Neuronal stem cell (in vitro differentiated cells): ENCODE results near the gene TC2N.

Experiments
- DNase-seq: peaks from one replicate; pipeline ENCODE4 v3.0.0-alpha.2; 2013; ENCODE audit warnings: low spot score
- H2AFZ ChIP-seq: one replicate; pipeline ENCODE4 v1.6.1; 2013; ENCODE audit warnings: mild to moderate bottlenecking, low read length, inconsistent platforms
- H2AK5ac ChIP-seq: 2 replicates; pipeline ENCODE4 v1.6.1; 2013; ENCODE audit warnings: low read depth, mild to moderate bottlenecking, inconsistent platforms, low read length, moderate library complexity, mixed read lengths
- H2BK120ac ChIP-seq: 2 replicates; pipeline ENCODE4 v1.6.1; 2013; ENCODE audit warnings: low read depth, mild to moderate bottlenecking, inconsistent platforms, low read length, moderate library complexity, mixed read lengths
- H2BK12ac ChIP-seq: one replicate; pipeline ENCODE4 v1.6.1; 2013; ENCODE audit warnings: low read length, inconsistent platforms
- H2BK15ac ChIP-seq: 2 replicates; pipeline ENCODE4 v1.6.1; 2013; ENCODE audit warnings: mild to moderate bottlenecking, low read length, inconsistent platforms, mixed read lengths
- H2BK5ac ChIP-seq: one replicate; pipeline ENCODE4 v1.6.1; 2013; ENCODE audit warnings: inconsistent platforms, mild to moderate bottlenecking, low read length, moderate library complexity
- H3K14ac ChIP-seq: one replicate; pipeline ENCODE4 v1.6.1; 2013; ENCODE audit warnings: low read length, inconsistent platforms
- H3K18ac ChIP-seq: 2 replicates; pipeline ENCODE4 v1.6.1; 2013; ENCODE audit warnings: low read length, inconsistent platforms
- H3K23ac ChIP-seq: 2 replicates; pipeline ENCODE4 v1.6.1; 2013; ENCODE audit warnings: low read depth, mild to moderate bottlenecking, mixed read lengths, low read length, inconsistent platforms; ENCODE audit not compliant: poor library complexity
- H3K27ac ChIP-seq: replicated peaks from 3 replicates; pipeline ENCODE4 v1.5.1; 2013; ENCODE audit warnings: low read length, inconsistent platforms
- H3K27me3 ChIP-seq, 3 experiments: 2 replicates each; pipeline ENCODE4 v1.6.1; 2013; ENCODE audit warnings: low read length in 3 of 3, mild to moderate bottlenecking in 2 of 3, inconsistent platforms in 1 of 3, low read depth in 1 of 3, mixed read lengths in 1 of 3, moderate library complexity in 1 of 3; ENCODE audit not compliant: control insufficient read depth in 3 of 3, insufficient read depth in 3 of 3
- H3K36me3 ChIP-seq, 2 donors: replicated peaks in 1 of 2; 2 replicates each; pipeline ENCODE4 v1.6.1; 2013; ENCODE audit warnings: low read length in 2 of 2; ENCODE audit not compliant: control insufficient read depth in 2 of 2, insufficient read depth in 2 of 2
- H3K4ac ChIP-seq: 2 replicates; pipeline ENCODE4 v1.6.1; 2013; ENCODE audit warnings: inconsistent platforms, mild to moderate bottlenecking, low read length, moderate library complexity
- H3K4me1 ChIP-seq, 2 donors: 1 replicate in 1 of 2; 2 replicates in 1 of 2; pipeline ENCODE4 v1.6.1; 2013; ENCODE audit warnings: low read length in 2 of 2, low read depth in 1 of 2; ENCODE audit not compliant: control insufficient read depth in 2 of 2, insufficient read depth in 1 of 2
- H3K4me2 ChIP-seq: one replicate; pipeline ENCODE4 v1.6.1; 2013; ENCODE audit warnings: mild to moderate bottlenecking, low read length, inconsistent platforms; ENCODE audit not compliant: insufficient read depth, poor library complexity, severe bottlenecking
- H3K4me3 ChIP-seq, 2 donors: 2 replicates each; pipeline ENCODE4 v1.5.1; 2013; ENCODE audit warnings: low read length in 2 of 2, mild to moderate bottlenecking in 2 of 2, inconsistent platforms in 1 of 2, moderate library complexity in 1 of 2
- H3K79me1 ChIP-seq: one replicate; pipeline ENCODE4 v1.6.1; 2013; ENCODE audit warnings: low read depth, mild to moderate bottlenecking, inconsistent platforms, low read length, moderate library complexity
- H3K9ac ChIP-seq: one replicate; pipeline ENCODE4 v1.6.1; 2013; ENCODE audit warnings: mild to moderate bottlenecking, low read depth, low read length, inconsistent platforms; ENCODE audit not compliant: poor library complexity
- H3K9me3 ChIP-seq, 2 donors: replicated peaks in 1 of 2; 2 replicates each; pipeline versions ENCODE3 to v1.6.1; 2013; ENCODE audit warnings: low read length in 2 of 2, mild to moderate bottlenecking in 2 of 2, inconsistent platforms in 1 of 2, low read depth in 1 of 2, mixed read lengths in 1 of 2, moderate library complexity in 1 of 2; ENCODE audit not compliant: control insufficient read depth in 2 of 2, insufficient read depth in 1 of 2
- H4K8ac ChIP-seq: one replicate; pipeline ENCODE4 v1.6.1; 2013; ENCODE audit warnings: low read depth, mild to moderate bottlenecking, inconsistent platforms, low read length, moderate library complexity
- H4K91ac ChIP-seq: one replicate; pipeline ENCODE4 v1.6.1; 2013; ENCODE audit warnings: low read length, low read depth, mild to moderate bottlenecking, inconsistent platforms; ENCODE audit not compliant: poor library complexity
- WGBS, 2 donors: extraction: QIAGEN DNeasy Blood & Tissue Kit; methylation state at CpG; one replicate each; pipeline ENCODE4 v1.1.7; 2013; ENCODE audit warnings: missing lambda C conversion rate in 2 of 2, mixed read lengths in 1 of 2; ENCODE audit not compliant: insufficient read length in 2 of 2, insufficient replicate concordance in 1 of 2; ENCODE audit errors: extremely low coverage in 2 of 2; 5-methylcytosine and 5-hydroxymethylcytosine counted together

TC2N gene

DNA sequence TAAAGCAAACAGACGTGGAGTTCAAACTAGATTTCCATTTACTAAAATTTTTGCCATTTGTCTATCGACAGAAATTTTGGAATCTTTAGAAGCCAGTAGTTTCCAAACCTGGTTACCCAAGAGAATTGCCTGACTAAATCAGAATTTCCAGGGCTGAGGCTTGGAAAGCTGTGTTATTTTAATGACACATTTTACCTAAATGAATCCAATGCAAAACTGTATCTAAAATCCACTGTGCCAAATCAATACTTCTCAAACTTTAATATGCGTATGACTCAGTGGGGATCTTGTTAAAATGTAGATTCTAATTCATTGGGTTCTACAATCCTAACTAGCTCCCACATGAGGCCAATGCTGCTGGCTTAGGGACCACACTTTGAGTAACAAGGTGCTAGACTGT lies 35.0 kb upstream of the TC2N start:
- Histone ChIP-seq H3K23ac (no peak overlapping the region), H3K4ac (no peak overlapping the region), H2BK5ac (no peak overlapping the region)

DNA sequence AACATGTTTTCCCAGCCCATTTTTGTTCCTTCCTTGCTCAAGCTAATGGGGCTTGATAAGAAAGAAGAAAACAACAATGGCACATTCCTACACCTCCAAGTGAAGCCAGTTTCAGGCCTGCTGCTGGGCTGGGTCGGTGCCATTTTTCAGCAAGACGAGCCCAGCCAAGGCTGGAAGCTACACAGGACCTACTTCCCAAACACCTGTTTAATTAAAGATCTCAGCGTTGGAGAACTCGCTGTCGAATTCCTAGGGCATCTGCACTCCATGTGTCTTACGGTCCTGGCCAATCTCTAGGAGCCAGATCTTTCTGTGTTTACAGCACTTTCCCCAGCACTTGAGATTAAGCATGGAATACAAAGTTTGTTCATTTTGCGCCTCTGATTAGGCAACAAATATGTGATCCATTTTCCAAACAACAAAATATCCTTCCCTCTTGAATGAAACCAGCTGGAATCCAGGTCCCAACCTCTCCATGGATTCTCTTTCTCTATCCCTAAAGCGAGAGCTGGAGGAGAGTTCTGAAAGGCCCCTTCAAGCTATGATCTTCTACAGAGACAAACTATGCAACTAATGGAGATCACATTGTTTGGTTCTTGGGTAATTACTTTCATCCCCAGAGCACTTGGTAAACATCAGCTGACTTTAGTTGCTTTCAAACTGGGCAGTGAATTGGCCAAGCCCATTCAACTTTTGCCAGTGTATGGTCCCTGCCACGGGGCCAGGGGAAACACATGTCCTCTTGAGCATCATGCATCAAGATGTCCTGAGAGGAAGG lies 34.3 kb upstream of the TC2N start:
- Histone ChIP-seq H2AK5ac (no peak overlapping the region), H3K27me3 (peaks cover 0 to 5% (median 0%) of the 10 kb centered on the region in 3 experiments), H2BK5ac (no peak overlapping the region), H3K27ac (no peak overlapping the region), H3K18ac (no peak overlapping the region), H3K4me1 (peaks cover 2 to 6% of the 10 kb centered on the region in 2 donors), H4K8ac (no peak overlapping the region), H3K9ac (no peak overlapping the region), H3K9me3 (peaks cover 0 to 2% of the 10 kb centered on the region in 2 donors), H2BK12ac (no peak overlapping the region), H2AFZ (no peak overlapping the region), H3K4me3 (no peak overlapping the region), H3K4ac (no peak overlapping the region), H3K14ac (no peak overlapping the region), H4K91ac (no peak overlapping the region), H3K36me3 (no peaks in the 10 kb centered on the region), H3K23ac (no peak overlapping the region), H2BK120ac (no peak overlapping the region), H3K4me2 (no peak overlapping the region), H2BK15ac (no peak overlapping the region), H3K79me1 (no peaks in the 10 kb centered on the region)
- no peak for DNase-seq
- WGBS, 2 donors = no CpG with 5 or more reads among the region's 9 CpGs

More for the DNA sequence above, 35.0 kb upstream of the TC2N start:
- Histone ChIP-seq H2BK120ac (no peak overlapping the region), H3K4me1 (peaks cover 1 to 3% of the 10 kb centered on the region in 2 donors), H2AK5ac (no peak overlapping the region), H4K91ac (no peak overlapping the region), H3K79me1 (no peaks in the 10 kb centered on the region), H3K4me3 (no peak overlapping the region), H3K18ac (no peak overlapping the region), H3K4me2 (no peak overlapping the region), H3K27ac (no peak overlapping the region), H3K27me3 (peaks cover 0 to 5% (median 0%) of the 10 kb centered on the region in 3 experiments), H2BK15ac (no peak overlapping the region), H2BK12ac (no peak overlapping the region), H2AFZ (no peak overlapping the region), H3K36me3 (no peaks in the 10 kb centered on the region), H3K9me3 (peaks cover 0 to 2% of the 10 kb centered on the region in 2 donors), H3K9ac (no peak overlapping the region), H4K8ac (no peak overlapping the region), H3K14ac (no peak overlapping the region)
- no CpG with 5 or more reads among the region's 3 CpGs for WGBS, 2 donors
- DNase-seq = no peak

DNA sequence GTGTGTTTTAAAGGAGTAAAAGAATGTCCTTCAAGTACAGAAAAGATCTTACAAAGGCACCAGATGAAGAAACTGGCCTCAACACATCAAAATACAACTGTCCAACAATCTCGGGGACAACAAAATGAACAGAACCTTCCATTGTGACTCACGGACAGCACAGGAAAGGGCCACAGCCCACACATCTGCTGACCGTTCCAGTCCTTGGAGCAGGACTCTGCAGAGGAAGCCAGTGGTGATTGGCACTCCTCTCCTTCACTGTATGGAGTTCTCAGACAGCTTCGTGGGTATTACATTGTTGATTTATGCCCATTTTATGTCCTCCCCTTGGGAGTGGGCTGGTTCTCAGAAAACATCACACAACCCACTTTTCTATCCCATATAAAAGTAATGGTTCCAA lies 32.5 kb upstream of the TC2N start:
- no CpG with 5 or more reads among the region's 4 CpGs for WGBS, 2 donors

DNA sequence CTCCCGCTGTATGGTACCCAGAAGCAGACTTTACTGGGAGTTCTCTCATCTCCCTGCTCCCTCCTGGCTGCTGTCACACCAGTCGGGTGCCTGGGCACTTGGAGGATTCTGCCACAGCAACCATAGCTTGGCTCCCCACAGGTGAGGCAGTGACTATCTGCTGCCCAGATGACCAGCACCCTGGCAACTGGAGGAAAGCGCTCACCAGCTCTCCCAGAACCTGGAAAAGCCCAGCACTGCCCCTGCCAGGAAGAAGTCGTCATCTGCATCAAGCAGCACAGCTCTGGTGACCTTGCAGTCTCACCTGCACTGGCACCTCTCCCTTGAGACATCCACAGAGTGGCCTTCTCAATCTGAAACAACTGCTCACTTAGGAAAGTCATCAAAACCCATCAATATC lies 31.9 kb upstream of the TC2N start:
- peaks cover 2 to 6% of the 10 kb centered on the region in 2 donors for H3K4me1 ChIP-seq
- H3K23ac ChIP-seq = no peak overlapping the region
- DNase-seq = no peak
- no peak overlapping the region for H3K4ac ChIP-seq
- H3K4me3 ChIP-seq = no peak overlapping the region
- H3K18ac ChIP-seq = peak overlapping the region; percentile 12
- no peak overlapping the region for H2AFZ ChIP-seq
- H3K79me1 ChIP-seq = no peaks in the 10 kb centered on the region
- WGBS, 2 donors = no CpG with 5 or more reads among the region's 4 CpGs
- H3K14ac ChIP-seq = no peak overlapping the region
- peaks cover 0 to 5% (median 0%) of the 10 kb centered on the region in 3 experiments for H3K27me3 ChIP-seq
- no peak overlapping the region for H2BK12ac ChIP-seq
- no peak overlapping the region for H4K8ac ChIP-seq
- H2BK5ac ChIP-seq = no peak overlapping the region
- no peak overlapping the region for H4K91ac ChIP-seq
- no peak overlapping the region for H2BK15ac ChIP-seq
- no peak overlapping the region for H3K9ac ChIP-seq
- no peak overlapping the region for H2AK5ac ChIP-seq
- H3K4me2 ChIP-seq = no peak overlapping the region
- no peak overlapping the region for H3K27ac ChIP-seq
- H3K9me3 ChIP-seq = no peaks in the 10 kb centered on the region
- H2BK120ac ChIP-seq = no peak overlapping the region
- H3K36me3 ChIP-seq = no peaks in the 10 kb centered on the region

More for the DNA sequence above, 32.5 kb upstream of the TC2N start:
- DNase-seq = no peak
- no peak overlapping the region for H3K18ac ChIP-seq
- H2AK5ac ChIP-seq = no peak overlapping the region
- no peak overlapping the region for H2BK15ac ChIP-seq
- H3K4ac ChIP-seq = no peak overlapping the region
- H3K4me2 ChIP-seq = no peak overlapping the region
- no peaks in the 10 kb centered on the region for H3K79me1 ChIP-seq
- no peak overlapping the region for H4K8ac ChIP-seq
- H3K9me3 ChIP-seq = no peaks in the 10 kb centered on the region
- H3K27me3 ChIP-seq = peaks cover 0 to 5% (median 0%) of the 10 kb centered on the region in 3 experiments
- no peak overlapping the region for H2BK12ac ChIP-seq
- H2AFZ ChIP-seq = no peak overlapping the region
- no peak overlapping the region for H2BK120ac ChIP-seq
- H3K14ac ChIP-seq = no peak overlapping the region
- no peak overlapping the region for H3K4me3 ChIP-seq
- H3K27ac ChIP-seq = no peak overlapping the region
- H2BK5ac ChIP-seq = no peak overlapping the region
- H3K9ac ChIP-seq = no peak overlapping the region
- H3K4me1 ChIP-seq = peaks cover 2 to 6% of the 10 kb centered on the region in 2 donors
- no peaks in the 10 kb centered on the region for H3K36me3 ChIP-seq
- no peak overlapping the region for H4K91ac ChIP-seq
- H3K23ac ChIP-seq = no peak overlapping the region
